H1 (cell line): ENCODE data around the gene PDE3A. TPM values are rescaled to one million over a fixed set of nuclear protein-coding genes. Genes with fewer than 3 reads are reported as not detected.

Source experiments
- BACH1 ChIP-seq: IDR thresholded peaks from 2 replicates; pipeline ENCODE4 v1.6.1; 2012; ENCODE audit warnings: low read length, improper control_type of control experiment
- BCL11A ChIP-seq, 2 experiments: IDR thresholded peaks; one replicate each; pipeline ENCODE4 v1.6.1; 2011; ENCODE audit warnings: low read depth in 2 of 2, low read length in 2 of 2, mild to moderate bottlenecking in 2 of 2
- BRCA1 ChIP-seq: IDR thresholded peaks from 2 replicates; pipeline ENCODE4 v1.6.1; 2012; ENCODE audit warnings: low read depth, low read length, improper control_type of control experiment
- CBX5 ChIP-seq: fragments of 300-800, 300-1000 bp; sonication (generic); IDR thresholded peaks from 2 replicates; pipeline ENCODE4 v1.7.1; 2016; ENCODE audit warnings: antibody characterized with exemption, low read length, low read depth
- CBX8 ChIP-seq: fragments of 300-800, 300-1000 bp; sonication (generic); IDR thresholded peaks from 2 replicates; pipeline ENCODE4 v1.7.1; 2016; ENCODE audit warnings: low read depth, low read length, borderline replicate concordance
- CHD1 ChIP-seq: IDR thresholded peaks from 2 replicates; pipeline ENCODE4 v1.6.1; 2012; ENCODE audit warnings: low read depth, low read length, improper control_type of control experiment
- EGR1 ChIP-seq: IDR thresholded peaks from 2 replicates; pipeline ENCODE4 v1.6.1; 2011; ENCODE audit warnings: low read depth, low read length, borderline replicate concordance
- EP300 ChIP-seq, 2 experiments: IDR thresholded peaks; 1 replicate in 1 of 2; 2 replicates in 1 of 2; pipeline ENCODE4 v1.6.1; 2011 to 2012; ENCODE audit warnings: low read depth in 2 of 2, low read length in 2 of 2, mild to moderate bottlenecking in 2 of 2, borderline replicate concordance in 1 of 2, inconsistent platforms in 1 of 2, moderate library complexity in 1 of 2
- FOSL1 ChIP-seq: IDR thresholded peaks from 2 replicates; pipeline ENCODE4 v1.6.1; 2011; ENCODE audit warnings: mild to moderate bottlenecking, low read depth, low read length, moderate library complexity; ENCODE audit not compliant: insufficient read depth
- GABPA ChIP-seq: IDR thresholded peaks from 2 replicates; pipeline ENCODE4 v1.6.1; 2011; ENCODE audit warnings: mild to moderate bottlenecking, low read length, moderate library complexity, borderline replicate concordance; ENCODE audit not compliant: insufficient read depth
- JUN ChIP-seq: IDR thresholded peaks from 2 replicates; pipeline ENCODE4 v1.6.1; 2011; ENCODE audit warnings: low read depth, mild to moderate bottlenecking, improper control_type of control experiment, low read length
- JUND ChIP-seq: IDR thresholded peaks from 2 replicates; pipeline ENCODE4 v1.6.1; 2011; ENCODE audit warnings: mild to moderate bottlenecking, improper control_type of control experiment, low read length
- PHF8 ChIP-seq: fragments of 200-600 bp; sonication (generic); conservative IDR thresholded peaks from 2 replicates; pipeline ENCODE4 v1.7.1; 2012; ENCODE audit warnings: low read depth, mild to moderate bottlenecking, inconsistent platforms, low read length, moderate library complexity
- POLR2AphosphoS5 ChIP-seq: IDR thresholded peaks from 2 replicates; pipeline ENCODE4 v1.6.1; 2011; ENCODE audit warnings: low read depth, low read length
- RNF2 ChIP-seq: fragments of 200-900, 300-1000 bp; sonication (generic); IDR thresholded peaks from 2 replicates; pipeline ENCODE4 v1.7.1; 2016; ENCODE audit warnings: borderline replicate concordance, low read depth, mild to moderate bottlenecking, antibody characterized with exemption, low read length; ENCODE audit not compliant: poor library complexity, severe bottlenecking; ENCODE audit errors: missing control alignments
- SIRT6 ChIP-seq: IDR thresholded peaks from one replicate; pipeline ENCODE4 v1.7.1; 2012; ENCODE audit warnings: low read length, inconsistent platforms
- SP2 ChIP-seq: IDR thresholded peaks from 2 replicates; pipeline ENCODE4 v1.6.1; 2012; ENCODE audit warnings: mild to moderate bottlenecking, low read length, inconsistent platforms
- SUZ12 ChIP-seq: fragments of 200-600 bp; sonication (generic); IDR thresholded peaks from 2 replicates; pipeline ENCODE4 v1.6.1; 2012; ENCODE audit warnings: mild to moderate bottlenecking, inconsistent platforms, low read length, moderate library complexity, mixed read lengths
- TAF7 ChIP-seq: optimal IDR thresholded peaks from 2 replicates; pipeline ENCODE3; 2011; ENCODE audit warnings: low read depth, mild to moderate bottlenecking, inconsistent platforms, low read length, moderate library complexity, borderline replicate concordance
- polyA plus RNA-seq, 7 experiments: library from polyadenylated mRNA; depleted of rRNA in 3 of 7; stranded (reverse) in 5 of 7; unstranded in 2 of 7; fragments of >200 nt in 5 of 7; fragments of 200-250 nt in 2 of 7; gene quantifications; 1 replicate in 5 of 7; 2 replicates in 1 of 7; 4 replicates in 1 of 7; pipeline versions ENCODE4 v1.2.1 to v1.2.3, GENCODE V29; 2011 to 2013; ENCODE audit warnings: missing spikeins in 2 of 7, mixed read lengths in 2 of 7
- total RNA-seq: library from RNA; stranded (reverse); fragmentation: NEBNext Ultra II Directional; extraction: Animal tissue kit (Norgen Biotek cat#: 25700); gene quantifications from 2 replicates; pipeline ENCODE4 v1.2.1, GENCODE V29; 2021

Gene PDE3A
- total and polyA plus RNA-seq, 2 of the 8 experiments (the other 6 are each of a cell fraction or from before 2014, with no cell fraction given): 1.4 to 3.4 TPM

- no peak for TF ChIP-seq CBX5
- TF ChIP-seq FOSL1: no peak
- TF ChIP-seq SIRT6: no peak
- no peak for TF ChIP-seq CHD1
- no peak for TF ChIP-seq GABPA
- no peak for TF ChIP-seq JUN
- no peak for TF ChIP-seq SUZ12
- TF ChIP-seq EGR1: no peak
- no peak for TF ChIP-seq BACH1
- no peak for TF ChIP-seq JUND
- TF ChIP-seq RNF2: no peak
- no peak for TF ChIP-seq SP2
- no peak for TF ChIP-seq BRCA1
- TF ChIP-seq CBX8: no peak
- no peak for TF ChIP-seq POLR2AphosphoS5
- no peak for TF ChIP-seq BCL11A (IDR thresholded peaks at IDR 0.05; ENCODE audit: low read depth in 2 of 2, low read length in 2 of 2)
- TF ChIP-seq PHF8: no peak
- no peak for TF ChIP-seq TAF7
- TF ChIP-seq EP300 (IDR thresholded peaks at IDR 0.05; ENCODE audit: borderline replicate concordance in 1 of 2, low read depth in 2 of 2, low read length in 2 of 2): no peak
These were observed 231.4 kb downstream of the PDE3A start (continued) for GRCh38 chr12:20599757-20600156.
